ENCODE measurements around the gene GTF3C1.
"Not testable (repeated sequence)": the region's sequence is repeated elsewhere in the genome, so short reads cannot be mapped to it uniquely, and the experiment has no call there.

Gene GTF3C1

GRCh38 chr16:27439271-27440018 lies 110.3 kb downstream of the GTF3C1 start:
- no peak overlapping the region for H3K27ac ChIP-seq
- TF ChIP-seq, protein P1, sequence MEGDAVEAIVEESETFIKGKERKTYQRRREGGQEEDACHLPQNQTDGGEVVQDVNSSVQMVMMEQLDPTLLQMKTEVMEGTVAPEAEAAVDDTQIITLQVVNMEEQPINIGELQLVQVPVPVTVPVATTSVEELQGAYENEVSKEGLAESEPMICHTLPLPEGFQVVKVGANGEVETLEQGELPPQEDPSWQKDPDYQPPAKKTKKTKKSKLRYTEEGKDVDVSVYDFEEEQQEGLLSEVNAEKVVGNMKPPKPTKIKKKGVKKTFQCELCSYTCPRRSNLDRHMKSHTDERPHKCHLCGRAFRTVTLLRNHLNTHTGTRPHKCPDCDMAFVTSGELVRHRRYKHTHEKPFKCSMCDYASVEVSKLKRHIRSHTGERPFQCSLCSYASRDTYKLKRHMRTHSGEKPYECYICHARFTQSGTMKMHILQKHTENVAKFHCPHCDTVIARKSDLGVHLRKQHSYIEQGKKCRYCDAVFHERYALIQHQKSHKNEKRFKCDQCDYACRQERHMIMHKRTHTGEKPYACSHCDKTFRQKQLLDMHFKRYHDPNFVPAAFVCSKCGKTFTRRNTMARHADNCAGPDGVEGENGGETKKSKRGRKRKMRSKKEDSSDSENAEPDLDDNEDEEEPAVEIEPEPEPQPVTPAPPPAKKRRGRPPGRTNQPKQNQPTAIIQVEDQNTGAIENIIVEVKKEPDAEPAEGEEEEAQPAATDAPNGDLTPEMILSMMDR (conservative IDR thresholded peaks at IDR 0.05): no peak
- no peak for TF ChIP-seq ZFX (IDR thresholded peaks at IDR 0.05)

DNA sequence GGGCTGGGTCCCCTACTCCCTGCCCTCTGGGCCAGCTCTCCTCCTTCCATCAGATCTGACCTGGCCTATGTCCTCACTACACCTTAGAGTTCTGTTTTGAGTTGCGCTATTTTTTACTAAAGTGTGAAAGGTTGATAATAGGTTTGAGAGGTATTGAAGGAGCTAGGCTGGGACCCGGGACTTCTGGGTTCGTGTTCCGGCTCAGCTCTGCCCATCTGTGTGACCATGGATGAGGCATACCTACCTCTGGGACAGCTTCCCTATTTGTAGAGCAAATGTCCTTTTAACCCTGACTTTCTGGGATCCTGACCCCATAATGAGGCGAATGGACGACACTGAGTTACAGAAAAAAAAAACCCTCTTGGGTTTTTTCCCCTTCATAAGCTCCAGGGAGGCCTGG lies 111.8 kb downstream of the GTF3C1 start:
- no peak overlapping the region for H3K27ac ChIP-seq
- TF ChIP-seq ZFX (IDR thresholded peaks at IDR 0.05): no peak
- TF ChIP-seq, protein P1 (conservative IDR thresholded peaks at IDR 0.05): no peak

DNA sequence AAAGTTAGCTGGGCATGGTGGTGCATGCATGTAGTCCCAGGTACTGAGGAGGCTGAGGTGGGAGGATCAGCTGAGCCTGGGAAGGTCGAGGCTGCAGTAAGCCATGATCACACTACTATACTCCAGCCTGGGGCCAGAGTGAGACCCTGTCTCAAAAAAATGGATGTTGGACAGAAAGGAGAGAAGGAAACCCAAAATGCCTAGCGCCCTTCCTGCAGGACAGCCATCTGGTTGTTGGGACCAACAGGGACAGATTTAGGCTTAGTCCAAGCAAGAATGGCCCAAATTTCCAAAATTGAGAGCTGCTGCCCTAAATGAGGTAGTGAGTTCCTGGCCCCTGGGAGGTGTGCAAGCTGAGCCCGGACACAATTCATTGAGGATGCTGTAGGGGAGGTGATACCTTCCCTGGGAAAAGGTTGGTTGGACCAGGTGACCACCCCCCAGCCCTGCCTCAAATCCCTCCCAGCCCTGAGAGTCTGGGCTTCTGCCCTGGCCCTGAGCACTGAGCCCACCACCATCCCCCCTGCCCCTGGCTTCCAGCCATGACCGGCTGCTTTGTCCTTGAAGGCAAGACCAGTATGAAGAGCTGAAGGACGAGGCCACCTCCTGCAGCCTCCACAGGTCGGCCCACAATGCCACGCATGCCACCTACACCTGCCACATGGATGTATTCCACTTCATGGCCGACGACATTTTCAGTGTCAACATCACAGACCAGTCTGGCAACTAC lies 112.6 kb downstream of the GTF3C1 start:
- TF ChIP-seq, protein P1 (conservative IDR thresholded peaks at IDR 0.05): no peak
- no peak for TF ChIP-seq ZFX (IDR thresholded peaks at IDR 0.05)
- H3K27ac ChIP-seq: no peak overlapping the region

DNA sequence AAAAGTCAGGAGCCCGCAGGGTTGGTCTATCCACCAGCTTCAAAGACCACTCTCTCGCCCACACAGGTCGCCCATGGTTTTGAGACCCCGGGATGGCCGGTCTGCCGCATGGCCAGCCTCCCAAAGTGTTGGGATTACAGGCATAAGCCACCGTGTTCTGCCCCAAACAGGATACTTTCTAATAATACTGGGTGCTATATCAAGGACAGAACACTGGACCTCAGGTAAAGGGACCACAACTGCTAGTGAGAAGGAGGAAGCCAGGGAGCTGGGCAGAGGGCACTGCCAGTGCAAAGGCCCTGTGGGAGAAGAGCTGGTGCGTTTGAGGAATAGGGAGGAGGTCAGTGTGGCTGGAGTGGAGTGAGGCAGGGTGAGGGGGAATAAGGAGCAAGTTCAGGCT lies 113.6 kb downstream of the GTF3C1 start:
- no peak overlapping the region for H3K27ac ChIP-seq
- TF ChIP-seq ZFX (IDR thresholded peaks at IDR 0.05): no peak
- TF ChIP-seq, protein P1 (conservative IDR thresholded peaks at IDR 0.05): no peak

DNA sequence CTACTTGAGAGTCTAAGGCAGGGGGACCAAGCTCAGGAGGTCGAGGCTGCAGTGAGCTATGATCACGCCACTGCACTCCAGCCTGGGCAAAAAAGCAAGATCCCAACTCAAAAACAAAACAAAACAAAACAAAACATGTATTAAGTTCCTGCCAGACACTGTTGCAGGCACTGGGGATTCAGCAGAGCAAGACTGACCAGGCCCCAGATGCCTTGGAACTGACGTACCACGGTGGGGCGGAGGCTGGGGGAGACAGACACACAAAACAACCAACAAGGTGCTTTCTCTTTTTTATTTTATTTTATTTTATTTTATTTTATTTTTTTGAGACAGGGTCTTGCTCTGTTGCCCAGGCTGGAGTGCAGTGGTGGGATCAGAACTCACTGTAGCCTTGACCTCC lies 114.6 kb downstream of the GTF3C1 start:
- not testable (repeated sequence) for H3K27ac ChIP-seq

- no peak overlapping the region for H3K27ac ChIP-seq
- TF ChIP-seq ZFX (IDR thresholded peaks at IDR 0.05): no peak
- TF ChIP-seq, protein P1 (conservative IDR thresholded peaks at IDR 0.05): no peak
Measured at GRCh38 chr16:27434141-27435051, 115.3 kb downstream of the GTF3C1 start.

DNA sequence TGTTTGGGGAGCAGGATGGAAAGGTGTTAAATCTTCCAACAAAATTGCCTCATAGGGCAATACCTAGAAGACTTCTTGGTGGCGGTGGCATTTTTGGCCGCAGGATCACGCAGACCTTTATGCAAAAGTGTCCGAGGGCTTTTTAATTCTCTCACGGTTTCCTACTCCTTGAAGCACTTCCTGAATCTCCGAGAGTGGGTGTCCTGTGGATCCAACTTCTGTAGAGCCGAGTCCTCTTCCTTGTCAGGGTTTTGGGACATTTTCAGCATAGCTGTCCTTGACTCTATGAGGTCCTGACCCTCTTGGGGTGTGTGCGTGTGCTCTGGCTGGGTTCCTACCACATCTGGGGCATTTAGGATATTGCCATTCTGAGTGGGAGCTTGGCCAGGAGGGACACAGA lies 116.1 kb downstream of the GTF3C1 start:
- no peak for TF ChIP-seq ZFX (IDR thresholded peaks at IDR 0.05)
- TF ChIP-seq, protein P1 (conservative IDR thresholded peaks at IDR 0.05): no peak
- H3K27ac ChIP-seq: no peak overlapping the region

- not testable (repeated sequence) for H3K27ac ChIP-seq
Measured at GRCh38 chr16:27433191-27433590, 116.5 kb downstream of the GTF3C1 start.

Data from C4-2B (cell line).